H1 (cell line): ENCODE data around the gene HCAR1. TPM values are rescaled to one million over a fixed set of nuclear protein-coding genes. Genes with fewer than 3 reads are reported as not detected.
"Not testable (repeated sequence)": the region's sequence is repeated elsewhere in the genome, so short reads cannot be mapped to it uniquely, and the experiment has no call there.

ENCODE experiments used
- CTCF ChIA-PET: fragments of 300-600 bp; sonication (Branson Sonifier 250); formaldehyde crosslinking; loops from one replicate; lab custom pipeline; 2021; ENCODE audit not compliant: partially characterized antibody; lab: Charles Lee
- POLR2A ChIA-PET: fragments of 300-600 bp; sonication (Branson Sonifier 250); formaldehyde crosslinking; loops from one replicate; lab custom pipeline; 2021; ENCODE audit warnings: inconsistent platforms; ENCODE audit not compliant: partially characterized antibody; lab: Charles Lee
- DNase-seq, 2 experiments: peaks; one replicate each; pipeline versions ENCODE4 v3.0.0 to v3.0.0-alpha.2; 2010 to 2022; ENCODE audit warnings: low spot score in 2 of 2, low read depth in 1 of 2, mixed read lengths in 1 of 2
- FAIRE-seq: peaks from 2 replicates; lab custom pipeline; 2011; peaks lifted over from hg19 to GRCh38; lab: Jason Lieb, UNC
- H2AFZ ChIP-seq: 2 replicates; pipeline ENCODE4 v1.8.1; 2012; ENCODE audit warnings: low read length, inconsistent platforms
- H2AK5ac ChIP-seq: 2 replicates; pipeline ENCODE4 v1.6.1; 2013; ENCODE audit warnings: low read depth, low read length
- H2BK120ac ChIP-seq: replicated peaks from 2 replicates; pipeline ENCODE3; 2013; ENCODE audit warnings: low read depth, low read length, inconsistent platforms
- H2BK12ac ChIP-seq: 2 replicates; pipeline ENCODE4 v1.6.1; 2013; ENCODE audit warnings: low read depth, low read length
- H2BK15ac ChIP-seq: 2 replicates; pipeline ENCODE4 v1.6.1; 2013; ENCODE audit warnings: low read length
- H2BK20ac ChIP-seq: 2 replicates; pipeline ENCODE4 v1.6.1; 2013; ENCODE audit warnings: low read length
- H2BK5ac ChIP-seq: 2 replicates; pipeline ENCODE4 v1.6.1; 2013; ENCODE audit warnings: low read depth, low read length
- H3K14ac ChIP-seq: 2 replicates; pipeline ENCODE4 v1.6.1; 2013; ENCODE audit warnings: inconsistent platforms; ENCODE audit not compliant: insufficient read length
- H3K18ac ChIP-seq: 2 replicates; pipeline ENCODE4 v1.6.1; 2013; ENCODE audit warnings: low read length; ENCODE audit errors: extremely low read depth
- H3K23ac ChIP-seq: 2 replicates; pipeline ENCODE4 v1.6.1; 2013; ENCODE audit warnings: inconsistent platforms; ENCODE audit not compliant: insufficient read length
- H3K23me2 ChIP-seq: 2 replicates; pipeline ENCODE4 v1.6.1; 2013; ENCODE audit warnings: low read depth, low read length
- H3K27ac ChIP-seq: 2 replicates; pipeline ENCODE4 v1.6.1; 2011; ENCODE audit warnings: low read depth, low read length, inconsistent platforms
- H3K27me3 ChIP-seq, 4 experiments: replicated peaks in 1 of 4; 1 replicate in 1 of 4; 2 replicates in 3 of 4; pipeline versions ENCODE4 v1.6.1 to v1.8.1; 2011 to 2013; ENCODE audit warnings: low read length in 3 of 4, mild to moderate bottlenecking in 3 of 4, inconsistent platforms in 2 of 4, mixed read lengths in 2 of 4, moderate library complexity in 1 of 4; ENCODE audit not compliant: control insufficient read depth in 3 of 4, insufficient read depth in 3 of 4; ENCODE audit errors: extremely low read depth in 1 of 4
- H3K36me3 ChIP-seq, 4 experiments: 2 replicates each; pipeline versions ENCODE4 v1.6.1 to v1.8.1; 2011 to 2013; ENCODE audit warnings: mild to moderate bottlenecking in 4 of 4, low read length in 3 of 4, moderate library complexity in 2 of 4, control low read depth in 1 of 4, inconsistent platforms in 1 of 4; ENCODE audit not compliant: insufficient read depth in 4 of 4, control insufficient read depth in 2 of 4
- H3K4ac ChIP-seq: replicated peaks from 2 replicates; pipeline ENCODE3; 2013; ENCODE audit warnings: low read length, low read depth, mixed read lengths, inconsistent platforms; ENCODE audit not compliant: insufficient read length
- H3K4me1 ChIP-seq, 4 experiments: replicated peaks in 1 of 4; 1 replicate in 1 of 4; 2 replicates in 3 of 4; pipeline versions ENCODE4 v1.6.1 to v1.8.1; 2011 to 2013; ENCODE audit warnings: low read length in 3 of 4, inconsistent platforms in 2 of 4, mixed read lengths in 1 of 4; ENCODE audit not compliant: insufficient read depth in 4 of 4, control insufficient read depth in 3 of 4
- H3K4me2 ChIP-seq, 2 experiments: 2 replicates each; pipeline versions ENCODE4 v1.6.1 to v1.8.1; 2011 to 2013; ENCODE audit warnings: low read depth in 2 of 2, low read length in 2 of 2, control low read depth in 1 of 2, inconsistent platforms in 1 of 2, mild to moderate bottlenecking in 1 of 2; ENCODE audit not compliant: insufficient read depth in 1 of 2
- H3K4me3 ChIP-seq, 4 experiments: fragments of 200-600, 300-600 bp in 1 of 4; sonication (generic), shearing (Covaris generic), sonication (Bioruptor Twin) in 1 of 4; 2 replicates each; pipeline versions ENCODE4 v1.5.1 to v1.8.1; 2011 to 2016; ENCODE audit warnings: low read length in 4 of 4, low read depth in 3 of 4, control low read depth in 2 of 4, inconsistent platforms in 2 of 4, mild to moderate bottlenecking in 2 of 4, mixed read lengths in 1 of 4, moderate library complexity in 1 of 4; ENCODE audit not compliant: insufficient read depth in 2 of 4; ENCODE audit errors: extremely low read depth in 1 of 4
- H3K56ac ChIP-seq: replicated peaks from 2 replicates; pipeline ENCODE3; 2013; ENCODE audit warnings: low read depth, mild to moderate bottlenecking, mixed read lengths, low read length, inconsistent platforms; ENCODE audit not compliant: insufficient read length
- H3K79me1 ChIP-seq: 2 replicates; pipeline ENCODE4 v1.6.1; 2013; ENCODE audit warnings: low read depth, low read length, control low read depth
- H3K79me2 ChIP-seq, 2 experiments: 2 replicates each; pipeline versions ENCODE4 v1.6.1 to v1.8.1; 2012 to 2013; ENCODE audit warnings: low read length in 2 of 2, mild to moderate bottlenecking in 2 of 2, inconsistent platforms in 1 of 2; ENCODE audit not compliant: insufficient read depth in 2 of 2, control insufficient read depth in 1 of 2
- H3K9ac ChIP-seq, 4 experiments: replicated peaks in 1 of 4; 1 replicate in 1 of 4; 2 replicates in 3 of 4; pipeline versions ENCODE4 v1.6.1 to v1.8.1; 2011 to 2013; ENCODE audit warnings: low read depth in 3 of 4, low read length in 3 of 4, control low read depth in 2 of 4, mild to moderate bottlenecking in 2 of 4, moderate library complexity in 2 of 4, inconsistent platforms in 1 of 4; ENCODE audit errors: extremely low read depth in 1 of 4
- H3K9me3 ChIP-seq, 2 experiments: 2 replicates each; pipeline versions ENCODE4 v1.6.1 to v1.8.1; 2012 to 2013; ENCODE audit warnings: mild to moderate bottlenecking in 2 of 2, moderate library complexity in 2 of 2, control low read depth in 1 of 2, inconsistent platforms in 1 of 2, low read depth in 1 of 2, low read length in 1 of 2, mixed read lengths in 1 of 2; ENCODE audit not compliant: insufficient read depth in 2 of 2
- H4K20me1 ChIP-seq, 2 experiments: replicated peaks in 1 of 2; 2 replicates each; pipeline versions ENCODE3 to v1.8.1; 2011 to 2013; ENCODE audit warnings: inconsistent platforms in 2 of 2, low read length in 2 of 2, mild to moderate bottlenecking in 1 of 2; ENCODE audit not compliant: insufficient read depth in 2 of 2, control insufficient read depth in 1 of 2
- H4K5ac ChIP-seq: 2 replicates; pipeline ENCODE4 v1.6.1; 2013; ENCODE audit warnings: low read length, low read depth, mixed read lengths, inconsistent platforms; ENCODE audit not compliant: insufficient read length
- H4K8ac ChIP-seq: 2 replicates; pipeline ENCODE4 v1.8.0; 2013; ENCODE audit warnings: mild to moderate bottlenecking, moderate library complexity, low read length, inconsistent platforms; ENCODE audit not compliant: insufficient read depth; ENCODE audit errors: extremely low read depth
- H4K91ac ChIP-seq: replicated peaks from 2 replicates; pipeline ENCODE3; 2013; ENCODE audit warnings: low read length, mixed read lengths, inconsistent platforms; ENCODE audit not compliant: insufficient read length
- WGBS, 2 experiments: shearing (Covaris generic) in 1 of 2; methylation state at CpG; one replicate each; pipeline versions ENCODE4 v1.1.6 to v1.1.7; 2013 to 2015; ENCODE audit warnings: low lambda C conversion rate in 2 of 2, mixed read lengths in 2 of 2, inconsistent platforms in 1 of 2, low coverage in 1 of 2, missing lambda C conversion rate in 1 of 2; ENCODE audit not compliant: insufficient replicate concordance in 2 of 2, insufficient coverage in 1 of 2, insufficient read length in 1 of 2; ENCODE audit errors: extremely low coverage in 1 of 2, missing lambda C conversion rate in 1 of 2; 5-methylcytosine and 5-hydroxymethylcytosine counted together
- polyA plus RNA-seq, 7 experiments: library from polyadenylated mRNA; depleted of rRNA in 3 of 7; stranded (reverse) in 5 of 7; unstranded in 2 of 7; fragments of >200 nt in 5 of 7; fragments of 200-250 nt in 2 of 7; gene quantifications; 1 replicate in 5 of 7; 2 replicates in 1 of 7; 4 replicates in 1 of 7; pipeline versions ENCODE4 v1.2.1 to v1.2.3, GENCODE V29; 2011 to 2013; ENCODE audit warnings: missing spikeins in 2 of 7, mixed read lengths in 2 of 7
- total RNA-seq: library from RNA; stranded (reverse); fragmentation: NEBNext Ultra II Directional; extraction: Animal tissue kit (Norgen Biotek cat#: 25700); gene quantifications from 2 replicates; pipeline ENCODE4 v1.2.1, GENCODE V29; 2021

Gene HCAR1
- total and polyA plus RNA-seq, 2 of the 8 experiments (the other 6 are each of a cell fraction or from before 2014, with no cell fraction given) = 0.02 TPM; not detected in 1

DNA sequence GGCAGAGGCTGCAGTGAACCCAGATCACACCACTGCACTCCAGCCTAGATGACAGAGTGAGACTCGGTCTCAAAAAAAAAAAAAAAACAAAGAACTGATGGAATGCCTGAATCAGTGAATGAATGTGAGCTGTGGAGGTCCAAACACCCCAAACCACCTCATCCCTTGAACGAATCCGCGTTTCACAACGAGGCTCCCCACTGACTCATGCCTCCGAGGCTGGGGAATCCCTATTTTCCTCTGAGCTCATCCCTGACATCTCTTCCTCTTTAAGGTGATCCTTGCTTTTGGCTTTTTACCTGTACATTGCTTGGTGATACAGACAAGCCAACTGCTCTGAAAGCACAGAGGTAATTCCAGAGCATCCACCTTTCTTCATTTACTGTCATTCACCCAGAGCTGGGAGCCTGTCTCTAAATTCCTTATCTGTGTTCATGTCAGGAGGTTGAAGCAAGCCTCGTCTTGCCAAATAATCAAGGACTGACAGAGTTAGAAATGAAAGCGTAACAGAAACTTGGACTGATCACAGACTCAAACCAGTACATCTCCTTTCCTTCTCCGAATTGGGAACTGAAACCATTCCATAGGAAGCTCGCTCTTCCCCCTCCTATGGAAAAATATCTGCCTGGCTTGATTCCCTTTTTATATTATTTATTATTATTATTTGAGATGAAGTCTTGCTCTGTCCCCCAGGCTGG is 17.0 kb downstream of the HCAR1 start:
- H2AFZ ChIP-seq, CTCF ChIA-PET, H2BK20ac ChIP-seq, H3K14ac ChIP-seq, H4K20me1 ChIP-seq, H4K8ac ChIP-seq, H3K4me2 ChIP-seq, H3K36me3 ChIP-seq, H3K79me1 ChIP-seq, H4K5ac ChIP-seq, H3K4ac ChIP-seq, FAIRE-seq, H3K23ac ChIP-seq, H2BK120ac ChIP-seq, H2BK5ac ChIP-seq, H3K9ac ChIP-seq, H3K4me3 ChIP-seq, H4K91ac ChIP-seq, DNase-seq, H3K27ac ChIP-seq, H3K18ac ChIP-seq, H3K56ac ChIP-seq, H3K23me2 ChIP-seq, H3K27me3 ChIP-seq, POLR2A ChIA-PET, H2AK5ac ChIP-seq, H3K79me2 ChIP-seq, H3K4me1 ChIP-seq, H2BK12ac ChIP-seq, H3K9me3 ChIP-seq, H2BK15ac ChIP-seq: not testable (repeated sequence)
- WGBS, 2 experiments = 80% methylated on average over 3 of the region's 10 CpGs; no CpG with 5 or more reads in 1 of the 2 experiments

DNA sequence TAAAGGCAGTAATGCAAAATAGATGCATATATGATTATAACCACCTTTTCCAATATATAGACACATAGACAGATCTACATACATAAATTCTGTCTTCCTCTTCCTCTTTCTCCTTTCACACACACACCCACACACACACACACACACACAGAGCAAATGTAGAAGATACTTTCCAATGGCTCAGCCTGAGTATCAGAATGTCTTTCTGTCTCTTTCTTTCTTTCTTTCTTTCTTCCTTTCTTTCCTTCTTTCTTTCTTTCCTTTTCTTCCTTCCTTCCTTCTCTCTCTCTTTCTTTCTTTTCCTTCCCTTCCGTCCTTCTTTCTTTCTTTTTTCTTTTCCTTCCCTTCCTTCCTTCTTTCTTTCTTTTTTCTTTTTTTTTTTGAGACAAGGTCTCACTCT is 19.4 kb downstream of the HCAR1 start:
- CTCF ChIA-PET, H3K56ac ChIP-seq, H3K27ac ChIP-seq, H4K91ac ChIP-seq, POLR2A ChIA-PET, FAIRE-seq, H3K9ac ChIP-seq, H3K18ac ChIP-seq, H3K23me2 ChIP-seq, H3K79me2 ChIP-seq, H2AFZ ChIP-seq, H2BK120ac ChIP-seq, H2BK20ac ChIP-seq, H3K14ac ChIP-seq, H3K23ac ChIP-seq, H2BK12ac ChIP-seq, H3K4ac ChIP-seq, H4K20me1 ChIP-seq, H2BK5ac ChIP-seq, H3K27me3 ChIP-seq, H3K9me3 ChIP-seq, H4K5ac ChIP-seq, H3K79me1 ChIP-seq, H3K4me1 ChIP-seq, H3K36me3 ChIP-seq, H3K4me2 ChIP-seq, H2AK5ac ChIP-seq, H3K4me3 ChIP-seq, H2BK15ac ChIP-seq, H4K8ac ChIP-seq, DNase-seq: not testable (repeated sequence)
- WGBS, 2 experiments = 33% methylated on average over 1 of the region's 1 CpG; no CpG with 5 or more reads in 1 of the 2 experiments
